GM13977 (cell line): ENCODE measurements around the gene IFT25.

Experiments used
- DNase-seq: peaks from one replicate; pipeline ENCODE4 v3.0.0; 2012; ENCODE audit warnings: low spot score
- in situ Hi-C: fragments of 300-500 bp; cut with MboI; formaldehyde crosslinking; loops from one replicate; pipeline ENCODE4 v1.12.0; 2022; ENCODE audit warnings: low sequenced_read_pairs, low pct_unique_long_range_greater_than_20kb, mixed read lengths, inconsistent platforms; ENCODE audit not compliant: unreplicated experiment
- TF ChIP-seq, protein P1 (sequence below): IDR thresholded peaks from 2 replicates; pipeline ENCODE4 v1.5.1; 2012; ENCODE audit warnings: mild to moderate bottlenecking, control low read depth; ENCODE audit not compliant: insufficient read depth; ENCODE audit errors: extremely low read depth, missing control alignments

Gene IFT25

GRCh38 chr1:53948291-53948690, 2.8 kb upstream of the IFT25 start:
- DNase-seq = no peak
- in situ Hi-C loops = no loop called here
- TF ChIP-seq, protein P1, sequence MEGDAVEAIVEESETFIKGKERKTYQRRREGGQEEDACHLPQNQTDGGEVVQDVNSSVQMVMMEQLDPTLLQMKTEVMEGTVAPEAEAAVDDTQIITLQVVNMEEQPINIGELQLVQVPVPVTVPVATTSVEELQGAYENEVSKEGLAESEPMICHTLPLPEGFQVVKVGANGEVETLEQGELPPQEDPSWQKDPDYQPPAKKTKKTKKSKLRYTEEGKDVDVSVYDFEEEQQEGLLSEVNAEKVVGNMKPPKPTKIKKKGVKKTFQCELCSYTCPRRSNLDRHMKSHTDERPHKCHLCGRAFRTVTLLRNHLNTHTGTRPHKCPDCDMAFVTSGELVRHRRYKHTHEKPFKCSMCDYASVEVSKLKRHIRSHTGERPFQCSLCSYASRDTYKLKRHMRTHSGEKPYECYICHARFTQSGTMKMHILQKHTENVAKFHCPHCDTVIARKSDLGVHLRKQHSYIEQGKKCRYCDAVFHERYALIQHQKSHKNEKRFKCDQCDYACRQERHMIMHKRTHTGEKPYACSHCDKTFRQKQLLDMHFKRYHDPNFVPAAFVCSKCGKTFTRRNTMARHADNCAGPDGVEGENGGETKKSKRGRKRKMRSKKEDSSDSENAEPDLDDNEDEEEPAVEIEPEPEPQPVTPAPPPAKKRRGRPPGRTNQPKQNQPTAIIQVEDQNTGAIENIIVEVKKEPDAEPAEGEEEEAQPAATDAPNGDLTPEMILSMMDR = no peak

DNA sequence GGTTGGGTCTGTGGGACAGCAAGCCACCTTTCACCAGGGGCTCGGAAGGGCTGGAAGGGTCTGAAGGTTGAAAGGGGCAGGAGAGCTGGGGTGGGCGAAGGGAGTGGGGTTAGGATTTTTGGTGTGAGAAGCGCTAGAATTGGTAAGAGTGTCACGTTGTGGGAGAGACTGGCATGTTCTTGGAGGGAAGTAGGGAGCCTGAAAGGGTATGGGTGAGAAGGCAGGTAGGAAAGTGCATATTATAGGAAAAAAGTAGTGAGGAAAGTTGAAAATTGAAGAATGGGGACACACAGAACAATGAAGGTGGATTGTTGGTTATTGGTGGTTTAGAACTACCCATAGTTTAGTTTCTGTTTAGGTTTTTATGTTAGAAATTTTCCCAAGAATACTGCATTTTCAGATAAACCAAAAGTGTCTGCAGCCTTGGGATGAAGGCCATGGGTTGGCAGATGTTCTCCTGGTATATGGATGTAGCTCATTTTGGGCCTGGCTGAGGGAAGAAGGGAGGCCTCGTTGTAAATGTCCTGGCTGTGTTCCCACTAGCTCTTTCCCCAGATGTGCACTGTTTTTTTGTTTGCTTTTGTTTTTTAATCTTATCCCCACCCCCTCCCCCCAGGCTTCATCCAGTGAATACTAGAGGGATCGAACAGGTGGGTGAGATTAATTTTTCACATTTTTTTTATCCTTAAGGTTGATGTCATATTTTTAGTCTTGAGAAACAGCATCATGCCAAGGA, 1.8 kb upstream of the IFT25 start:
- in situ Hi-C loops = no loop called here

DNA sequence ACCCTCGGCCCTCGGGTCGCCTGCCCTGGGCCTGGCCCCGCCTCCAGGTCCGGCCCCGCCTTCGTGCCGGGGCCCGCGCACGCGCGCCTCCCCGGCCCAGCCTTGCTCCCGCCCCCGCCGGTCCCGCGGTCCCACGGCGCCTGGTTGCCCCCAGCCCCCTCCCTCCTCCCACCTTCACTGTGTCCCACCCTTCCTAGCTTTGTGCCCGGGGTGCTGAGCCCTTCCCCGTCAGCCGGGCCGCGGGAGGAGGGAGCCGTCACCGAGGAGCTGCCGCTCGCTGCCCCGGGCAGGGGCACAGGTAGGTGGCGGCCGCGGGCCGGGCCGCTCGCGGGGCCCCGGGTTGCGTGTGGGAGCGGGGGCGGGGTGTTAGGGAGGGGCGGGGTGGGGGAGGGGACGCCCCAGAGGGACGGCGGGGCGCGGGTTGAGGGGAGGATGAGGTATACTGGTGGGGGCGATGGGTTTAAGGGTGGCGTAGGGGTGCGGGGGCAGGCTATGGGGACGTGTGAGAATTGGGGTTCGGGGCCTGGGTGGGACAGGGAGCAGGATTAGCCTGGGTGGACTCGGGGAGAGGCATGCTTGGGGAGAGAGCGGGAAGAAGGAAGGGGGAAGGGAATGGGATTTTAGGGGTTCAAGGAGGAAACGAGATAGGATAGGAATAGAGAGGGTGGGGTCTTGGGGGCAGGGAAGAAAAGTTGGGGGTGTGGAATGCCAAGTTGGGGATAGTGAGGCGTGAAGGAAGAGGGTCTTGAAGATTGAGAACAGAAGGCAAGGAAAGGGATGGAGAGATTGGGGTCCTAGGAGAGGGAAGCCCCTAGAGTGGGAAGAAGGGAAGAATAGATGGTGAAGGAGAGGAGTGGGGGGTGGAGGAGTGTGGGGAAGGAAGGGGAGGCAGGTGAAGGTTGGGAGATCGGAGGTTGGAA, 1.0 kb upstream of the IFT25 start, which contains the start of gene LRRC42:
TSS of gene LRRC42 (plus strand) at position 99 of the 920 bp plus-strand sequence. CDS start 5,650 bp downstream, outside the sequence.
- peak; percentile 98 for DNase-seq
- TF ChIP-seq, protein P1 = peak; percentile 46
- in situ Hi-C loops = no loop called here

More for the DNA sequence above, 1.8 kb upstream of the IFT25 start:
- TF ChIP-seq, protein P1 = no peak
- DNase-seq = no peak

DNA sequence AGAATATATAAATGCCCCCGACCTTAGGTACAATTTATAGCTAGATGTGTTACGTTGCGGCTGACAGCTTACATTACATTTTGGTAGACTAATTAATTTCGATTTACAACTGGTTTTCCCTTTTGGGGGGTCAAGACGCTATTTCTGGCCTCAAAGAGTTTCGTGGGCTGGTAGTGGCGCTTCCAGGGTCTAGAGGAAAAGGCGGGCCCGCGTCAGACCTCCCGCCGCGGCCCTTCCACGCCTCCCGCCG, 391 bp downstream of the IFT25 start:
- TF ChIP-seq, protein P1 = no peak
- DNase-seq = peak; percentile 51
- in situ Hi-C loops = no loop called here

GRCh38 chr1:53944469-53945182, 873 bp downstream of the IFT25 start:
- no peak for DNase-seq
- in situ Hi-C loops = no loop called here
- TF ChIP-seq, protein P1 = no peak

DNA sequence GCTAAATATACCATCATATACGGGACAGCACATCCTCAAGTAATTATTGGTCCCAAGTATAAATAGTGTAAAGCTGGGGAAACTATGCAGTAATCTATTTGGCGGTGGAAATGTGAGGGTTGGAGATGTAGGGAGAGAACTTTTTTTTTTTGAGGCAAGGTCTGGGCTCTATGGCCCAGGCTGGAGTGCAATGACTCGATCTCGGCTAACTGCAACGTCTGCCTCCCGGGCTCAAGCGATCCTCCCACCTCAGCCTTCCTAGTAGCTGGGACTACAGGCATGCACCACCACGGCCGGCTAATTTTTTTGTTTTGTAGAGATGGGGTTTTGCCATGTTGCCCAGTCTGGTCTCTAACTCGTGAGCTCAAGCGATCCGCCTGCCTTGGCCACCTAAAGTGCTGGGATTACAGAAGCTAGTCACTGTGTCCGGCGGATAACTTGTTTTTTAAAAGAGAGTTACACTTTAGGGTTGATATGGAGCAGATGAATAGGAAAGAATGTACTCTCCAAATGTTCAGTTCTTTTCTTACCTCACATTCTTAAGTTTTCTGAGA, 1.9 kb downstream of the IFT25 start:
- DNase-seq = no peak
- TF ChIP-seq, protein P1 = no peak
- in situ Hi-C loops = no loop called here
